ENCODE measurements around the gene CD68. TPM values are rescaled to one million over a fixed set of nuclear protein-coding genes. Genes with fewer than 3 reads are reported as not detected.

CD68 gene
- total RNA-seq, 2 experiments from 2014 or later = 11.6 to 12.6 TPM

GRCh38 chr17:7575959-7576358, 3.5 kb upstream of the CD68 start:
- peak overlapping the region; percentile 85 for H3K4me3 Mint-ChIP-seq
- no peak for DNase-seq
- no peaks in the 10 kb centered on the region for H3K27me3 Mint-ChIP-seq (ENCODE audit: low read depth)
- CTCF ChIA-PET = interaction anchor here (0.5 to 2.3 kb wide), 4 partner anchors 13 to 152 kb away, joined by 3 to 8 read pairs (median 4); partner anchors contain the start of genes SOX15 and TP53
- H3K4me1 Mint-ChIP-seq (ENCODE audit: low read depth) = peaks cover 73% of the 10 kb centered on the region
- intact Hi-C loops (cut with micrococcal nuclease) = loop anchor here (10.0 kb wide), 1 partner anchor 531 kb away; the partner anchor contains the start of gene SLC16A11
- peak overlapping the region; percentile 63 for H3K27ac Mint-ChIP-seq
- H3K9me3 Mint-ChIP-seq = no peaks in the 10 kb centered on the region
- H3K36me3 Mint-ChIP-seq (ENCODE audit: low read depth) = peaks cover 65% of the 10 kb centered on the region

GRCh38 chr17:7576432-7576937, 3.0 kb upstream of the CD68 start:
- H3K27ac Mint-ChIP-seq = peak overlapping the region; percentile 63
- no peaks in the 10 kb centered on the region for H3K9me3 Mint-ChIP-seq
- H3K27me3 Mint-ChIP-seq (ENCODE audit: low read depth) = no peaks in the 10 kb centered on the region
- peak overlapping the region; percentile 35 for H3K4me3 Mint-ChIP-seq
- H3K36me3 Mint-ChIP-seq (ENCODE audit: low read depth) = peaks cover 63% of the 10 kb centered on the region
- no peak for DNase-seq
- intact Hi-C loops (cut with micrococcal nuclease) = loop anchor here (10.0 kb wide), 1 partner anchor 532 kb away; the partner anchor contains the start of gene SLC16A11
- CTCF ChIA-PET = interaction anchor here (1.0 to 2.3 kb wide), 3 partner anchors 10 to 139 kb away, joined by 3 to 8 read pairs (median 3); partner anchors contain the start of gene SOX15
- H3K4me1 Mint-ChIP-seq (ENCODE audit: low read depth) = peaks cover 73% of the 10 kb centered on the region

GRCh38 chr17:7577327-7578199, 1.9 kb upstream of the CD68 start:
- CTCF ChIA-PET = interaction anchor here (1.1 kb wide), 1 partner anchor 12 kb away, joined by 3 read pairs; no protein-coding TSS in a partner anchor
- intact Hi-C loops (cut with micrococcal nuclease) = loop anchor here (10.0 kb wide), 1 partner anchor 533 kb away; the partner anchor contains the start of gene SLC16A11
- peak overlapping the region; percentile 89 for H3K27ac Mint-ChIP-seq
- H3K27me3 Mint-ChIP-seq (ENCODE audit: low read depth) = no peaks in the 10 kb centered on the region
- peaks cover 79% of the 10 kb centered on the region for H3K4me1 Mint-ChIP-seq (ENCODE audit: low read depth)
- peaks cover 66% of the 10 kb centered on the region for H3K36me3 Mint-ChIP-seq (ENCODE audit: low read depth)
- DNase-seq = no peak
- H3K4me3 Mint-ChIP-seq = no peak overlapping the region
- H3K9me3 Mint-ChIP-seq = no peaks in the 10 kb centered on the region

- Mint-ChIP-seq H3K27me3 (ENCODE audit: low read depth) (no peaks in the 10 kb centered on the region), H3K27ac (peak overlapping the region; percentile 89), H3K4me3 (peak overlapping the region; percentile 57), H3K9me3 (no peaks in the 10 kb centered on the region), H3K36me3 (ENCODE audit: low read depth) (peaks cover 48% of the 10 kb centered on the region), H3K4me1 (ENCODE audit: low read depth) (peaks cover 78% of the 10 kb centered on the region)
- CTCF ChIA-PET = interaction anchor here (1.7 to 2.2 kb wide), 2 partner anchors 19 to 107 kb away, joined by 5 to 8 read pairs; partner anchors contain the start of genes SENP3 and TP53
- DNase-seq = no peak
- intact Hi-C loops (cut with micrococcal nuclease) = loop anchor here (1.0 to 10.0 kb wide), 3 partner anchors 35 to 535 kb away; partner anchors contain the start of genes SLC16A11 and WRAP53
Observed at GRCh38 chr17:7579834-7580603, 581 bp downstream of the CD68 start.

- CTCF ChIA-PET = interaction anchor here (1.7 to 2.2 kb wide), 2 partner anchors 20 to 106 kb away, joined by 5 to 8 read pairs; partner anchors contain the start of genes SENP3 and TP53
- Mint-ChIP-seq H3K27ac (peak overlapping the region; percentile 75), H3K4me3 (peak overlapping the region; percentile 5), H3K27me3 (ENCODE audit: low read depth) (no peaks in the 10 kb centered on the region), H3K9me3 (no peaks in the 10 kb centered on the region), H3K36me3 (ENCODE audit: low read depth) (peaks cover 43% of the 10 kb centered on the region), H3K4me1 (ENCODE audit: low read depth) (peaks cover 80% of the 10 kb centered on the region)
- no peak for DNase-seq
- intact Hi-C loops (cut with micrococcal nuclease) = no loop called here
Observed at GRCh38 chr17:7580604-7581575, 1.5 kb downstream of the CD68 start.

GRCh38 chr17:7582396-7583252, 3.2 kb downstream of the CD68 start:
- CTCF ChIA-PET = interaction anchor here (0.7 to 2.6 kb wide), 3 partner anchors 22 to 105 kb away, joined by 3 to 13 read pairs (median 12); partner anchors contain the start of genes SENP3, TP53 and WRAP53
- no peaks in the 10 kb centered on the region for H3K9me3 Mint-ChIP-seq
- H3K36me3 Mint-ChIP-seq (ENCODE audit: low read depth) = peaks cover 26% of the 10 kb centered on the region

GRCh38 chr17:7583253-7584109, 4.0 kb downstream of the CD68 start, which contains the start of gene MPDU1:
MPDU1 (plus strand) TSS chr17:7583852; CDS start chr17:7583863, 11 bp downstream.
- peak within 1 kb of the TSS; percentile 100 for H3K27ac Mint-ChIP-seq
- H3K4me1 Mint-ChIP-seq (ENCODE audit: low read depth) = peaks cover 58% of the 10 kb centered on the region
- DNase-seq = peak; percentile 96
- H3K36me3 Mint-ChIP-seq (ENCODE audit: low read depth) = peaks cover 22% of the 10 kb centered on the region
- peak within 1 kb of the TSS; percentile 95 for H3K4me3 Mint-ChIP-seq
- no peaks in the 10 kb centered on the region for H3K27me3 Mint-ChIP-seq (ENCODE audit: low read depth)
- CTCF ChIA-PET = interaction anchor here (0.6 to 2.8 kb wide), 4 partner anchors 23 to 187 kb away, joined by 3 to 13 read pairs (median 10); partner anchors contain the start of genes FXR2, SENP3, TP53 and WRAP53
- H3K9me3 Mint-ChIP-seq = no peaks in the 10 kb centered on the region
- intact Hi-C loops (cut with micrococcal nuclease) = loop anchor here (1.0 to 2.0 kb wide), 8 partner anchors 11 to 304 kb away; partner anchors contain the start of genes SENP3, TMEM256 and TP53

More at GRCh38 chr17:7582396-7583252, 3.2 kb downstream of the CD68 start:
- peak overlapping the region; percentile 95 for H3K4me3 Mint-ChIP-seq
- H3K4me1 Mint-ChIP-seq (ENCODE audit: low read depth) = peaks cover 66% of the 10 kb centered on the region
- no peaks in the 10 kb centered on the region for H3K27me3 Mint-ChIP-seq (ENCODE audit: low read depth)
- DNase-seq = no peak
- intact Hi-C loops (cut with micrococcal nuclease) = loop anchor here (1.0 to 2.0 kb wide), 6 partner anchors 10 to 260 kb away; partner anchors contain the start of genes SENP3, TMEM256 and TP53
- peak overlapping the region; percentile 100 for H3K27ac Mint-ChIP-seq

- H3K36me3 Mint-ChIP-seq (ENCODE audit: low read depth) = peaks cover 25% of the 10 kb centered on the region
- H3K4me1 Mint-ChIP-seq (ENCODE audit: low read depth) = peaks cover 32% of the 10 kb centered on the region
- H3K27ac Mint-ChIP-seq = peak overlapping the region; percentile 29
- no peaks in the 10 kb centered on the region for H3K27me3 Mint-ChIP-seq (ENCODE audit: low read depth)
- CTCF ChIA-PET = interaction anchor here (0.6 to 1.4 kb wide), 3 partner anchors 26 to 260 kb away, joined by 3 to 5 read pairs (median 3); no protein-coding TSS in a partner anchor
- intact Hi-C loops (cut with micrococcal nuclease) = no loop called here
- DNase-seq = no peak
- H3K4me3 Mint-ChIP-seq = no peak overlapping the region
- H3K9me3 Mint-ChIP-seq = no peaks in the 10 kb centered on the region
Observed at GRCh38 chr17:7586673-7587419, 7.4 kb downstream of the CD68 start.
